WTC11 (cell line): ENCODE data around the gene MICU2. TPM values are rescaled to one million over a fixed set of nuclear protein-coding genes. Genes with fewer than 3 reads are reported as not detected.

Source experiments
- ATAC-seq: fragments of 200-7000 bp; cut with Tn5 transposase; 2 replicates; pipeline ENCODE4 v1.10.0; 2021; ENCODE audit warnings: mild to moderate bottlenecking, moderate library complexity
- CTCF ChIA-PET: fragments of 300-600 bp; sonication (Branson Sonifier 250); formaldehyde crosslinking; loops from one replicate; lab custom pipeline; 2021; ENCODE audit warnings: antibody characterized with exemption; lab: Charles Lee
- POLR2A ChIA-PET: fragments of 350-600 bp; sonication (Branson Sonifier 250); formaldehyde crosslinking; loops from one replicate; lab custom pipeline; 2021; ENCODE audit warnings: antibody characterized with exemption; lab: Charles Lee
- DNase-seq: peaks from one replicate; pipeline ENCODE4 v3.0.0; 2021; ENCODE audit warnings: low spot score
- H3K27ac Mint-ChIP-seq: 2 replicates; pipeline ENCODE4 v1.8.0; 2021; ENCODE audit warnings: mixed read lengths
- H3K27me3 Mint-ChIP-seq: 2 replicates; pipeline ENCODE4 v1.8.0; 2021; ENCODE audit warnings: low read depth, mild to moderate bottlenecking, moderate library complexity, mixed read lengths
- H3K36me3 Mint-ChIP-seq: 2 replicates; pipeline ENCODE4 v1.8.0; 2021; ENCODE audit warnings: mixed read lengths
- H3K4me1 Mint-ChIP-seq: 2 replicates; pipeline ENCODE4 v1.8.0; 2022; ENCODE audit warnings: mixed read lengths
- H3K4me3 Mint-ChIP-seq: 2 replicates; pipeline ENCODE4 v1.8.0; 2021; ENCODE audit warnings: mild to moderate bottlenecking, moderate library complexity, mixed read lengths
- H3K9me3 Mint-ChIP-seq: 2 replicates; pipeline ENCODE4 v1.8.0; 2021; ENCODE audit warnings: mixed read lengths
- AFF4 ChIP-seq: sonication (generic); formaldehyde crosslinking; IDR thresholded peaks from 2 replicates; pipeline ENCODE4 v1.8.1; 2023; ENCODE audit warnings: mild to moderate bottlenecking, missing genetic modification reagents, borderline replicate concordance
- ARID4B ChIP-seq: sonication (generic); formaldehyde crosslinking; IDR thresholded peaks from 2 replicates; pipeline ENCODE4 v1.8.0; 2023; ENCODE audit warnings: missing genetic modification reagents, mild to moderate bottlenecking, borderline replicate concordance
- CDX4 ChIP-seq: fragments of 250-450 bp; sonication (Bioruptor Pico); IDR thresholded peaks from 2 replicates; pipeline ENCODE4 v1.9.0; 2021; ENCODE audit warnings: moderate library complexity, mild to moderate bottlenecking, inconsistent platforms, borderline replicate concordance
- GRHL2 ChIP-seq: fragments of 250-450 bp; sonication (Bioruptor Pico); IDR thresholded peaks from 2 replicates; pipeline ENCODE4 v1.8.0; 2022; ENCODE audit warnings: mild to moderate bottlenecking, moderate library complexity; ENCODE audit not compliant: insufficient replicate concordance, severe bottlenecking
- IRF1 ChIP-seq: sonication (generic); formaldehyde crosslinking; IDR thresholded peaks from 2 replicates; pipeline ENCODE4 v1.8.0; 2023; ENCODE audit warnings: missing genetic modification reagents
- KAT7 ChIP-seq: sonication (generic); formaldehyde crosslinking; IDR thresholded peaks from 2 replicates; pipeline ENCODE4 v1.8.1; 2023; ENCODE audit warnings: missing genetic modification reagents, mild to moderate bottlenecking, borderline replicate concordance
- MAX ChIP-seq: sonication (generic); formaldehyde crosslinking; IDR thresholded peaks from 2 replicates; pipeline ENCODE4 v1.8.0; 2022; ENCODE audit warnings: mild to moderate bottlenecking, missing genetic modification reagents
- NFYB ChIP-seq: sonication (generic); formaldehyde crosslinking; conservative IDR thresholded peaks from 2 replicates; pipeline ENCODE4 v1.8.0; 2022; ENCODE audit warnings: low read depth, missing genetic modification reagents
- NR3C1 ChIP-seq: sonication (generic); formaldehyde crosslinking; conservative IDR thresholded peaks from 2 replicates; pipeline ENCODE4 v1.8.1; 2023; ENCODE audit warnings: low read depth, mild to moderate bottlenecking, missing genetic modification reagents
- USF2 ChIP-seq: sonication (generic); formaldehyde crosslinking; IDR thresholded peaks from 2 replicates; pipeline ENCODE4 v1.8.1; 2023; ENCODE audit warnings: mild to moderate bottlenecking, missing genetic modification reagents, moderate library complexity
- ZNF396 ChIP-seq: fragments of 250-450 bp; sonication (Bioruptor Pico); IDR thresholded peaks from 2 replicates; pipeline ENCODE4 v1.8.0; 2021; ENCODE audit warnings: mild to moderate bottlenecking, moderate library complexity, borderline replicate concordance
- ZNF512 ChIP-seq: sonication (generic); formaldehyde crosslinking; IDR thresholded peaks from 2 replicates; pipeline ENCODE4 v1.8.1; 2022; ENCODE audit warnings: missing genetic modification reagents, borderline replicate concordance
- total RNA-seq: library from RNA; stranded (reverse); gene quantifications from 3 replicates; pipeline ENCODE4 v1.2.3, GENCODE V29; 2021

Gene MICU2
- total RNA-seq, 1 experiment from 2014 or later = 33.8 TPM

GRCh38 chr13:21446656-21447055 lies 157.3 kb downstream of the MICU2 start (continued):
- no peak for TF ChIP-seq AFF4 (CRISPR knock-in tag)
- TF ChIP-seq KAT7 = no peak
- no peak for TF ChIP-seq CDX4
- no peak for TF ChIP-seq NFYB
- no peak for TF ChIP-seq ZNF396
- TF ChIP-seq USF2 = no peak
- no peak for TF ChIP-seq ZNF512 (CRISPR knock-in tag)
- no peak for TF ChIP-seq IRF1
- TF ChIP-seq ARID4B (CRISPR knock-in tag) = no peak

GRCh38 chr13:21445759-21446158 lies 158.2 kb downstream of the MICU2 start:
- Mint-ChIP-seq H3K36me3 (peaks cover 28% of the 10 kb centered on the region), H3K4me1 (peaks cover 15% of the 10 kb centered on the region), H3K4me3 (no peak overlapping the region), H3K27ac (peak overlapping the region; percentile 63), H3K9me3 (peaks cover 29% of the 10 kb centered on the region)
- DNase-seq = no peak
- CTCF ChIA-PET = no interaction called here
- TF ChIP-seq MAX (CRISPR knock-in tag) = no peak
- TF ChIP-seq GRHL2 (CRISPR knock-in tag) = no peak
- TF ChIP-seq NR3C1 (CRISPR knock-in tag) = no peak
- TF ChIP-seq, all 79 proteins: peak for 0
- POLR2A ChIA-PET = no interaction called here
- H3K27me3 Mint-ChIP-seq = no peaks in the 10 kb centered on the region
- peak; percentile 52; the same call in 1 of the 2 replicates for ATAC-seq
